Measurements from ENCODE around the gene GPS2. TPM values are rescaled to one million over a fixed set of nuclear protein-coding genes. Genes with fewer than 3 reads are reported as not detected.

The GPS2 gene
- total and polyA plus RNA-seq, 2 of the 4 experiments (the other 2 are of a cell fraction) = 36.2 to 50.9 TPM

- TF ChIP-seq RAD21 (IDR thresholded peaks at IDR 0.05; ENCODE audit: low read length) (no peak), FOS (IDR thresholded peaks at IDR 0.05; ENCODE audit: low read depth, low read length) (no peak), SMC3 (IDR thresholded peaks at IDR 0.05; ENCODE audit: low read depth, low read length) (no peak), RFX5 (IDR thresholded peaks at IDR 0.05; ENCODE audit: low read depth, low read length) (no peak)
- TF ChIP-seq, protein P1, sequence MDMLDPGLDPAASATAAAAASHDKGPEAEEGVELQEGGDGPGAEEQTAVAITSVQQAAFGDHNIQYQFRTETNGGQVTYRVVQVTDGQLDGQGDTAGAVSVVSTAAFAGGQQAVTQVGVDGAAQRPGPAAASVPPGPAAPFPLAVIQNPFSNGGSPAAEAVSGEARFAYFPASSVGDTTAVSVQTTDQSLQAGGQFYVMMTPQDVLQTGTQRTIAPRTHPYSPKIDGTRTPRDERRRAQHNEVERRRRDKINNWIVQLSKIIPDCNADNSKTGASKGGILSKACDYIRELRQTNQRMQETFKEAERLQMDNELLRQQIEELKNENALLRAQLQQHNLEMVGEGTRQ (IDR thresholded peaks at IDR 0.05; ENCODE audit: low read depth, low read length) = peak; percentile 74
Measured at GRCh38 chr17:7314719-7315569, at the start of gene GPS2 (continued).

DNA sequence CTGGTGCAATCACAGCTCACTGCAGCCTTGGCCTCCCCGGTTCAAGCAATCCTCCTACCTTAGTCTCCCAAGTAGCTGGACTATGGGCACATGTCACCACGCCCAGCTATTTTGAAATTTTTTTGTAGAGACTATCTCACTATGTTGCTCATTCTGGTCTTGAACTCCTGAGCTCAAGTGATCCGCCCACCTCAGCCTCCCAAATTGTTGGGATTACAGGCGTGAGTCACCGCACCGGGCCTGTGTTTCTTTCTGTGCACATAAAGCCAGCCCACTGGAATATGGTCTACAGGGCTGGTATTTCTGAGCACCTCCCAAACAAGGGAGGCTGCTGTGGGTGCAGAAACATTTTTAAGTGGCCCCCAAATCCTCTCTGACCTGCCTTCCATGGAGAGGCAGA, 48.2 kb upstream of the GPS2 start:
- Histone ChIP-seq H2AK5ac (ENCODE audit: low read depth, low read length) (no peak overlapping the region), H3K4ac (ENCODE audit: low read depth, low read length) (no peak overlapping the region), H2BK20ac (ENCODE audit: low read depth, low read length) (no peak overlapping the region), H3K27ac (ENCODE audit: insufficient read depth, low read length) (no peak overlapping the region), H2AFZ (replicated peaks; ENCODE audit: low read length, poor library complexity) (peak overlapping the region; percentile 28), H2BK120ac (ENCODE audit: low read depth, low read length) (no peak overlapping the region), H3K27me3 (ENCODE audit: control insufficient read depth, insufficient read depth, low read length) (peaks cover 4% of the 10 kb centered on the region), H4K8ac (ENCODE audit: low read depth in 2 of 2, low read length in 2 of 2) (no peak overlapping the region), H3K4me1 (ENCODE audit: control insufficient read depth, insufficient read depth, low read length) (no peaks in the 10 kb centered on the region), H3K36me3 (ENCODE audit: control insufficient read depth, insufficient read depth, low read length) (no peaks in the 10 kb centered on the region), H3K18ac (ENCODE audit: low read depth, low read length) (no peak overlapping the region), H4K5ac (ENCODE audit: low read depth, low read length) (no peak overlapping the region), H3K9me1 (ENCODE audit: insufficient read depth, low read length) (no peaks in the 10 kb centered on the region), H4K91ac (ENCODE audit: insufficient read depth, low read depth, low read length) (no peak overlapping the region), H2BK5ac (ENCODE audit: low read depth, low read length, poor library complexity, severe bottlenecking) (no peak overlapping the region), H3K14ac (replicated peaks; ENCODE audit: low read depth, low read length) (no peak overlapping the region), H2AK9ac (replicated peaks; ENCODE audit: low read depth, low read length, poor library complexity) (no peak overlapping the region), H3K4me2 (ENCODE audit: low read depth, low read length) (no peak overlapping the region), H3K56ac (ENCODE audit: extremely low read depth, insufficient read depth, low read length) (no peak overlapping the region), H3K23ac (ENCODE audit: low read depth, low read length) (no peak overlapping the region), H3K9me3 (ENCODE audit: control insufficient read depth, insufficient read depth, low read length) (no peaks in the 10 kb centered on the region), H4K20me1 (ENCODE audit: insufficient read depth, low read length) (no peaks in the 10 kb centered on the region), H2BK15ac (ENCODE audit: low read depth, low read length) (no peak overlapping the region), H3K4me3 (ENCODE audit: insufficient read depth, low read depth, low read length) (no peak overlapping the region), H3K79me1 (ENCODE audit: low read depth in 1 of 2, low read length in 2 of 2) (no peaks in the 10 kb centered on the region), H3K9ac (ENCODE audit: low read depth, low read length) (no peak overlapping the region)
- no TSS peak for BruUV-seq (replicated peaks)
- in situ Hi-C loops (cut with MboI; ENCODE audit: low sequenced_read_pairs) = no loop called here
- CTCF ChIA-PET = no interaction called here
- dilution Hi-C loops (cut with HindIII; ENCODE audit: low sequenced_read_pairs, unreplicated experiment) = no loop called here
- peak; percentile 71 for ATAC-seq (ENCODE audit: low read depth)
- DNase-seq = peak; percentile 18
- 100% methylated on average over 1 of the region's 6 CpGs; no CpG with 5 or more reads in 1 of the 2 experiments for WGBS, 2 experiments (ENCODE audit: extremely low coverage in 2 of 2, insufficient read length in 1 of 2)
- POLR2A ChIA-PET (ENCODE audit: unreplicated experiment) = no interaction called here
- intact Hi-C loops (cut with micrococcal nuclease) = no loop called here
- TF ChIP-seq MXI1 (IDR thresholded peaks at IDR 0.05; ENCODE audit: borderline replicate concordance, low read depth, low read length) (no peak), RCOR1 (IDR thresholded peaks at IDR 0.05; ENCODE audit: insufficient replicate concordance, low read length) (no peak), NFE2L2 (IDR thresholded peaks at IDR 0.05; ENCODE audit: low read depth, low read length) (no peak), RFX5 (IDR thresholded peaks at IDR 0.05; ENCODE audit: low read depth, low read length) (no peak), CHD1 (IDR thresholded peaks at IDR 0.05; ENCODE audit: low read depth, low read length) (no peak), RAD21 (IDR thresholded peaks at IDR 0.05; ENCODE audit: low read length) (no peak), POLR2A (IDR thresholded peaks at IDR 0.05; ENCODE audit: low read depth, low read length) (no peak), CTCF (conservative IDR thresholded peaks at IDR 0.05; ENCODE audit: low read depth, low read length) (no peak)
- TF ChIP-seq, protein P2, sequence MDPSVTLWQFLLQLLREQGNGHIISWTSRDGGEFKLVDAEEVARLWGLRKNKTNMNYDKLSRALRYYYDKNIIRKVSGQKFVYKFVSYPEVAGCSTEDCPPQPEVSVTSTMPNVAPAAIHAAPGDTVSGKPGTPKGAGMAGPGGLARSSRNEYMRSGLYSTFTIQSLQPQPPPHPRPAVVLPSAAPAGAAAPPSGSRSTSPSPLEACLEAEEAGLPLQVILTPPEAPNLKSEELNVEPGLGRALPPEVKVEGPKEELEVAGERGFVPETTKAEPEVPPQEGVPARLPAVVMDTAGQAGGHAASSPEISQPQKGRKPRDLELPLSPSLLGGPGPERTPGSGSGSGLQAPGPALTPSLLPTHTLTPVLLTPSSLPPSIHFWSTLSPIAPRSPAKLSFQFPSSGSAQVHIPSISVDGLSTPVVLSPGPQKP (IDR thresholded peaks at IDR 0.05; ENCODE audit: borderline replicate concordance, low read depth, low read length) = no peak

Data from IMR-90 (cell line).